Endometrial microvascular endothelial cells (primary cell): ENCODE data around the gene AQP12B. TPM values are rescaled to one million over a fixed set of nuclear protein-coding genes. Genes with fewer than 3 reads are reported as not detected.

ENCODE experiments used
- in situ Hi-C: cut with HindIII; loops from 2 replicates; pipeline ENCODE4 v1.10.0; 2017; ENCODE audit warnings: low sequenced_read_pairs, low pct_unique_long_range_greater_than_20kb; ENCODE audit errors: inconsistent ontology term
- total RNA-seq: library from RNA; depleted of rRNA; stranded (reverse); fragments of >200 nt; gene quantifications from one replicate; pipeline ENCODE4 v1.2.3, GENCODE V29; 2015; ENCODE audit errors: inconsistent ontology term

AQP12B gene
- total RNA-seq, 1 donor from 2014 or later, result not detected

GRCh38 chr2:240627736-240628506 lies 54.8 kb downstream of the AQP12B start:
- in situ Hi-C loops, result no loop called here

- in situ Hi-C loops, result no loop called here
Measured at GRCh38 chr2:240626531-240627300, 56.0 kb downstream of the AQP12B start.

Other genes starting within 250 kb of the AQP12B start
- gene GPC1, start 247.2 kb downstream of the AQP12B start, total RNA-seq, result 41.4 TPM
- 3.0 TPM for gene ANKMY1, start 124.9 kb downstream of the AQP12B start, total RNA-seq
- 2.8 TPM for gene DUSP28, start 122.5 kb downstream of the AQP12B start, total RNA-seq
- 23.2 TPM for gene RNPEPL1, start 114.4 kb downstream of the AQP12B start, total RNA-seq
- 19.8 TPM for gene CAPN10, start 96.2 kb downstream of the AQP12B start, total RNA-seq
- gene GPR35, start 57.4 kb downstream of the AQP12B start, total RNA-seq, result 0.46 TPM
- gene AQP12A, start 9.0 kb upstream of the AQP12B start, total RNA-seq, result not detected
- not detected for gene KIF1A, start 137.3 kb upstream of the AQP12B start, total RNA-seq
- not detected for gene AGXT, start 185.9 kb upstream of the AQP12B start, total RNA-seq
- not detected for gene MAB21L4, start 213.3 kb upstream of the AQP12B start, total RNA-seq
- not detected for gene CROCC2, start 223.5 kb upstream of the AQP12B start, total RNA-seq